Kidney (tissue), 14 donors: ENCODE data around the gene TMSB10. TPM values are rescaled to one million over a fixed set of nuclear protein-coding genes. Genes with fewer than 3 reads are reported as not detected.

Experiments used
- DNase-seq, 5 donors: peaks; one replicate each; pipeline ENCODE4 v3.0.0-alpha.2; 2013 to 2020
- FAIRE-seq: peaks from 2 replicates; lab custom pipeline; 2012; peaks lifted over from hg19 to GRCh38; lab: Jason Lieb, UNC
- H3K27ac ChIP-seq, 2 donors: one replicate each; pipeline ENCODE4 v1.7.0; 2013; ENCODE audit warnings: low read depth in 2 of 2, low read length in 2 of 2, inconsistent platforms in 1 of 2
- H3K27me3 ChIP-seq: one replicate; pipeline ENCODE4 v1.7.1; 2013; ENCODE audit warnings: low read length, inconsistent platforms; ENCODE audit not compliant: control insufficient read depth, insufficient read depth
- H3K36me3 ChIP-seq, 3 donors: one replicate each; pipeline versions ENCODE4 v1.7.0 to v1.7.1; 2013; ENCODE audit warnings: low read length in 3 of 3, control low read depth in 1 of 3, inconsistent platforms in 1 of 3; ENCODE audit not compliant: insufficient read depth in 3 of 3, control insufficient read depth in 2 of 3
- H3K4me1 ChIP-seq, 3 donors: one replicate each; pipeline versions ENCODE4 v1.7.0 to v1.7.1; 2013; ENCODE audit warnings: low read length in 3 of 3, inconsistent platforms in 1 of 3, low read depth in 1 of 3; ENCODE audit not compliant: control insufficient read depth in 2 of 3, insufficient read depth in 2 of 3
- H3K4me3 ChIP-seq, 3 donors: one replicate each; pipeline versions ENCODE4 v1.7.0 to v1.8.1; 2013; ENCODE audit warnings: low read length in 3 of 3, control low read depth in 1 of 3, inconsistent platforms in 1 of 3
- H3K9ac ChIP-seq, 3 donors: one replicate each; pipeline versions ENCODE4 v1.7.0 to v1.7.1; 2013; ENCODE audit warnings: low read length in 3 of 3, control low read depth in 1 of 3, inconsistent platforms in 1 of 3
- H3K9me3 ChIP-seq, 3 donors: one replicate each; pipeline versions ENCODE4 v1.7.0 to v1.7.1; 2013; ENCODE audit warnings: low read length in 3 of 3, control low read depth in 1 of 3, inconsistent platforms in 1 of 3; ENCODE audit not compliant: control insufficient read depth in 2 of 3, insufficient read depth in 1 of 3
- CTCF ChIP-seq: IDR thresholded peaks from 3 replicates; pipeline ENCODE4 v1.5.1; 2012; ENCODE audit warnings: mild to moderate bottlenecking, moderate library complexity, borderline replicate concordance; ENCODE audit not compliant: insufficient read depth; ENCODE audit errors: extremely low read depth
- intact Hi-C: fragments of 100-400 bp; cut with DNase I; formaldehyde crosslinking; loops from one replicate; pipeline ENCODE4 v1.11.1; 2022
- polyA plus RNA-seq: library from polyadenylated mRNA; stranded (reverse); fragments of 350-450 nt; fragmentation: Illumina TruSeq; extraction: RNeasy Lipid Tissue Mini Kit (QIAGEN cat#74804); gene quantifications from one replicate; pipeline ENCODE4 v1.2.3, GENCODE V29; 2014; ENCODE audit warnings: low read depth, low replicate concordance; ENCODE audit not compliant: insufficient read depth
- total RNA-seq: library from RNA; stranded (reverse); fragmentation: NEBNext Ultra II Directional; extraction: Animal tissue kit (Norgen Biotek cat#: 25700); gene quantifications from one replicate; pipeline ENCODE4 v1.2.1, GENCODE V29; 2021
- donor health status: control.
- donor health status: control.
- donor health status: control.
- donor health status: control.
- donor health status: control.
- donor health status: DM: yes; HTN: yes; CAD: no.
- donor health status: Normal renal cell carcinoma (clear cell type).

Gene TMSB10
- total and polyA plus RNA-seq, 2 donors from 2014 or later: 1,610 to 2,277 TPM

- no peak overlapping the region for H3K4me3 ChIP-seq
- FAIRE-seq (no peak), DNase-seq (no peak)
- peaks cover 0 to 7% (median 0%) of the 10 kb centered on the region in 3 donors for H3K36me3 ChIP-seq
- intact Hi-C loops: no loop called here
- peaks cover 0 to 4% (median 2%) of the 10 kb centered on the region in 3 donors for H3K4me1 ChIP-seq
- no peak overlapping the region for H3K9ac ChIP-seq
- H3K27me3 ChIP-seq: no peaks in the 10 kb centered on the region
- TF ChIP-seq CTCF: no peak
- no peak overlapping the region for H3K27ac ChIP-seq
- no peaks in the 10 kb centered on the region for H3K9me3 ChIP-seq
These were observed 3.7 kb downstream of the TMSB10 start for GRCh38 chr2:84908948-84909713.

GRCh38 chr2:84911135-84911678, 5.8 kb downstream of the TMSB10 start:
- Histone ChIP-seq H3K4me3 (no peak overlapping the region), H3K4me1 (peaks cover 0 to 2% (median 0%) of the 10 kb centered on the region in 3 donors), H3K27ac (no peak overlapping the region), H3K27me3 (no peaks in the 10 kb centered on the region), H3K9ac (no peak overlapping the region), H3K36me3 (peaks cover 0 to 7% (median 0%) of the 10 kb centered on the region in 3 donors), H3K9me3 (no peaks in the 10 kb centered on the region)
- FAIRE-seq (no peak), DNase-seq (no peak)
- TF ChIP-seq CTCF: no peak
- intact Hi-C loops: no loop called here

GRCh38 chr2:84912984-84913383, 7.5 kb downstream of the TMSB10 start:
- peaks cover 0 to 7% (median 0%) of the 10 kb centered on the region in 3 donors for H3K36me3 ChIP-seq
- H3K9ac ChIP-seq: no peak overlapping the region
- TF ChIP-seq CTCF: no peak
- DNase-seq (no peak), FAIRE-seq (no peak)
- H3K4me3 ChIP-seq: no peak overlapping the region
- no peaks in the 10 kb centered on the region for H3K9me3 ChIP-seq
- H3K27me3 ChIP-seq: no peaks in the 10 kb centered on the region
- intact Hi-C loops: no loop called here
- H3K27ac ChIP-seq: no peak overlapping the region
- no peaks in the 10 kb centered on the region for H3K4me1 ChIP-seq
